Measurements from ENCODE around the gene PRR22. TPM values are rescaled to one million over a fixed set of nuclear protein-coding genes. Genes with fewer than 3 reads are reported as not detected.

PRR22 gene
- total and polyA plus RNA-seq, 2 donors (not counting 1 experiment from before 2014, with no cell fraction given): 3.4 to 5.6 TPM

GRCh38 chr19:5789886-5790558, 5.5 kb upstream of the PRR22 start:
- peak overlapping the region; percentile 67 to 91 (median 87) for H3K4me3 ChIP-seq (ENCODE audit: control extremely low read depth in 1 of 5, extremely low read depth in 1 of 5, insufficient read depth in 1 of 5, low read depth in 2 of 5, low read length in 4 of 5)
- H3K9me3 ChIP-seq (ENCODE audit: control extremely low read depth in 1 of 3, control insufficient read depth in 2 of 3, insufficient read depth in 1 of 3, low read length in 2 of 3): peaks cover 0 to 20% (median 3%) of the 10 kb centered on the region in 3 donors
- H2AFZ ChIP-seq (ENCODE audit: insufficient read depth, low read depth, low read length, poor library complexity, severe bottlenecking): no peak overlapping the region
- WGBS (ENCODE audit: insufficient coverage): 85% methylated on average over 24 of the region's 26 CpGs
- Mint-ChIP-seq H3K9me3 (ENCODE audit: insufficient read depth) (no peaks in the 10 kb centered on the region), H3K27me3 (no peaks in the 10 kb centered on the region), H3K4me3 (peak overlapping the region; percentile 98), H3K27ac (peak overlapping the region; percentile 100), H3K4me1 (peaks cover 10% of the 10 kb centered on the region)
- peaks cover 0 to 43% of the 10 kb centered on the region in 2 experiments for H3K36me3 ChIP-seq (replicated peaks in 1 of 2; ENCODE audit: control extremely low read depth in 1 of 2, control insufficient read depth in 1 of 2, extremely low read depth in 1 of 2, insufficient read depth in 2 of 2, low read length in 1 of 2)
- POLR2A ChIA-PET: interaction anchor here (1.4 kb wide), 1 partner anchor 114 kb away, joined by 3 read pairs; no protein-coding TSS in a partner anchor
- peak overlapping the region; percentile 72 for H3K4me2 ChIP-seq (replicated peaks; ENCODE audit: low read depth, low read length, poor library complexity, severe bottlenecking)
- peak overlapping the region; percentile 97 to 98 for H3K27ac ChIP-seq (ENCODE audit: low read length in 2 of 2)
- H3K79me2 ChIP-seq (ENCODE audit: control insufficient read depth, insufficient read depth, low read length): peaks cover 7% of the 10 kb centered on the region
- H3K27me3 ChIP-seq (replicated peaks in 1 of 4; ENCODE audit: control extremely low read depth in 1 of 4, control insufficient read depth in 3 of 4, insufficient read depth in 4 of 4, low read length in 3 of 4): peaks cover 0 to 6% (median 0%) of the 10 kb centered on the region in 4 experiments
- H3K9ac ChIP-seq (ENCODE audit: low read length): peak overlapping the region; percentile 77
- TF ChIP-seq EZH2 (IDR thresholded peaks at IDR 0.05; ENCODE audit: borderline replicate concordance, insufficient read depth, low read depth, low read length, poor library complexity, severe bottlenecking): no peak
- TF ChIP-seq CTCF (IDR thresholded peaks at IDR 0.05): no peak
- CTCF ChIA-PET: interaction anchor here (2.5 kb wide), 1 partner anchor 14 kb away, joined by 16 read pairs; no protein-coding TSS in a partner anchor
- peaks cover 5 to 16% of the 10 kb centered on the region in 2 donors for H3K4me1 ChIP-seq (ENCODE audit: control insufficient read depth in 2 of 2, insufficient read depth in 2 of 2, low read length in 2 of 2)
- peak; percentile 34 for DNase-seq
- no peak for ATAC-seq (ENCODE audit: low read depth)
- intact Hi-C loops (cut with micrococcal nuclease): loop anchor here (1.0 to 2.0 kb wide), 3 partner anchors 100 to 167 kb away; partner anchors contain the start of genes RPL36, SAFB, SAFB2 and VMAC
- H4K20me1 ChIP-seq (ENCODE audit: control insufficient read depth, insufficient read depth, low read length, poor library complexity, severe bottlenecking): peaks cover 28% of the 10 kb centered on the region

- ChIA-PET POLR2A (no interaction called here), CTCF (no interaction called here)
- intact Hi-C loops (cut with micrococcal nuclease): no loop called here
- TF ChIP-seq CTCF (IDR thresholded peaks at IDR 0.05) (no peak), EZH2 (IDR thresholded peaks at IDR 0.05; ENCODE audit: borderline replicate concordance, insufficient read depth, low read depth, low read length, poor library complexity, severe bottlenecking) (no peak)
- ATAC-seq (ENCODE audit: low read depth) (no peak), DNase-seq (peak; percentile 37)
- 99% methylated on average over 39 of the region's 39 CpGs for WGBS (ENCODE audit: insufficient coverage)
- no peak overlapping the region for H3K27ac ChIP-seq (ENCODE audit: low read length in 2 of 2)
- H3K9ac ChIP-seq (ENCODE audit: low read length): no peak overlapping the region
- H3K4me3 ChIP-seq (ENCODE audit: control extremely low read depth in 1 of 5, extremely low read depth in 1 of 5, insufficient read depth in 1 of 5, low read depth in 2 of 5, low read length in 4 of 5): no peak overlapping the region
- no peak overlapping the region for H3K4me2 ChIP-seq (replicated peaks; ENCODE audit: low read depth, low read length, poor library complexity, severe bottlenecking)
- peaks cover 0 to 48% of the 10 kb centered on the region in 2 experiments for H3K36me3 ChIP-seq (replicated peaks in 1 of 2; ENCODE audit: control extremely low read depth in 1 of 2, control insufficient read depth in 1 of 2, extremely low read depth in 1 of 2, insufficient read depth in 2 of 2, low read length in 1 of 2)
- peaks cover 0 to 6% (median 0%) of the 10 kb centered on the region in 4 experiments for H3K27me3 ChIP-seq (replicated peaks in 1 of 4; ENCODE audit: control extremely low read depth in 1 of 4, control insufficient read depth in 3 of 4, insufficient read depth in 4 of 4, low read length in 3 of 4)
- peaks cover 5 to 16% of the 10 kb centered on the region in 2 donors for H3K4me1 ChIP-seq (ENCODE audit: control insufficient read depth in 2 of 2, insufficient read depth in 2 of 2, low read length in 2 of 2)
- no peak overlapping the region for H2AFZ ChIP-seq (ENCODE audit: insufficient read depth, low read depth, low read length, poor library complexity, severe bottlenecking)
- Mint-ChIP-seq H3K27ac (peak overlapping the region; percentile 26), H3K4me3 (peak overlapping the region; percentile 26), H3K9me3 (ENCODE audit: insufficient read depth) (no peaks in the 10 kb centered on the region), H3K4me1 (peaks cover 10% of the 10 kb centered on the region), H3K27me3 (no peaks in the 10 kb centered on the region)
- peaks cover 0 to 20% (median 3%) of the 10 kb centered on the region in 3 donors for H3K9me3 ChIP-seq (ENCODE audit: control extremely low read depth in 1 of 3, control insufficient read depth in 2 of 3, insufficient read depth in 1 of 3, low read length in 2 of 3)
- H4K20me1 ChIP-seq (ENCODE audit: control insufficient read depth, insufficient read depth, low read length, poor library complexity, severe bottlenecking): peaks cover 28% of the 10 kb centered on the region
- peaks cover 7% of the 10 kb centered on the region for H3K79me2 ChIP-seq (ENCODE audit: control insufficient read depth, insufficient read depth, low read length)
These were observed 4.8 kb upstream of the PRR22 start for GRCh38 chr19:5789351-5789761.
